Measurements from ENCODE around the gene CFB.
"Not testable (repeated sequence)": the region's sequence is repeated elsewhere in the genome, so short reads cannot be mapped to it uniquely, and the experiment has no call there.

The CFB gene

GRCh38 chr6:31911826-31912585, 33.9 kb upstream of the CFB start:
- no peak for DNase-seq (ENCODE audit: low spot score)

GRCh38 chr6:31915351-31915750, 30.5 kb upstream of the CFB start:
- DNase-seq (ENCODE audit: low spot score): no peak

- DNase-seq (ENCODE audit: low spot score): no peak
These were observed 30.1 kb upstream of the CFB start for GRCh38 chr6:31915756-31916155.

DNA sequence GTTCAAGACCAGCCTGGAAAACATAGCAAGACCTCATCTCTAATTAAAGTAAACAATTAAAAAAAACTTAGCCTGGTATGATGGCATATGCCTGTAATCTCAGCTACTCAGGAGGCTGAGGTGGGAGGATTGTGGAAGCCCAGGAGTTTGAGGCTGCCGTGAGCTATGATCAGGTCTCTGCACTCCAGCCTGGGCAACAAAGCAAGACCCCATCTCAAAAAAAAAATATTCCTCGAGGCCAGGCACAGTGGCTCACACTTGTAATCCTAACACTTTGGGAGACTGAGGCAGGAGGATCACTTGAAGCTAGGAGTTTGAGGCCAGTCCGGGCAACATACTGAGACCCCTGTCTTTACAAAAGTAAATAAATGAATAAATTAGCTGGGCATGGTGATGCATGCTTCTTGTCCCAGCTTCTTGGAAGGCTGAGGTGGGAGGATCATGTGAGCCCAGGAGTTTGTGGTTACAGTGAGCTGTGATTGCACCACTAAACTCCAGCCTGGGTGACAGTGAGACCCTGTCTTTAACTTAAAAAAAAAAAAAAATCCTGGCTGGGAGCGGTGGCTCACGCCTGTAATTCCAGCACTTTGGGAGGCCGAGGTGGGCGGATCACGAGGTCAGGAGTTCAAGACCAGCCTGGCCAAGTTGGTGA, 27.7 kb upstream of the CFB start:
- DNase-seq (ENCODE audit: low spot score): no peak

GRCh38 chr6:31919624-31920303, 26.1 kb upstream of the CFB start:
- no peak for DNase-seq (ENCODE audit: low spot score)

- no peak for DNase-seq (ENCODE audit: low spot score)
These were observed 25.1 kb upstream of the CFB start for GRCh38 chr6:31920811-31921210.

DNA sequence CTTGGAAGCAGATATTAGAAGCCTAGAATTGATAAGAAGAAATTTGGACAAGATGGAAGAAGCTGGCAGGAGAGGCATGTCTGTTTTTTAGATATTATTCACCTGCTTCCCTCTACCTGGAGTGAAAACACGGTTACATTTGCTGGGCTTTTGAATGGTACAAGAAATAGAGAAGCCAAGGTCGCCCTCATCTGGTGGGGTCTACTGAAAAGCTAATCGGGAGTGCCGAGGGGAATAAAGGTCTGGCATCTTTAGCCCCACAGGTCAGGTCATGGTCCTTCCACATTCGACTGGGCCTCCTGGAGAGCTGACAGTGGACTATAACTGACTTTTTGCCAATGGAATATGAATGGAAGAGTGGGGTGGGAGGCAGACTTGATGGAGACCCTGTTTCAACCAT, 23.0 kb upstream of the CFB start:
- DNase-seq (ENCODE audit: low spot score): no peak

DNA sequence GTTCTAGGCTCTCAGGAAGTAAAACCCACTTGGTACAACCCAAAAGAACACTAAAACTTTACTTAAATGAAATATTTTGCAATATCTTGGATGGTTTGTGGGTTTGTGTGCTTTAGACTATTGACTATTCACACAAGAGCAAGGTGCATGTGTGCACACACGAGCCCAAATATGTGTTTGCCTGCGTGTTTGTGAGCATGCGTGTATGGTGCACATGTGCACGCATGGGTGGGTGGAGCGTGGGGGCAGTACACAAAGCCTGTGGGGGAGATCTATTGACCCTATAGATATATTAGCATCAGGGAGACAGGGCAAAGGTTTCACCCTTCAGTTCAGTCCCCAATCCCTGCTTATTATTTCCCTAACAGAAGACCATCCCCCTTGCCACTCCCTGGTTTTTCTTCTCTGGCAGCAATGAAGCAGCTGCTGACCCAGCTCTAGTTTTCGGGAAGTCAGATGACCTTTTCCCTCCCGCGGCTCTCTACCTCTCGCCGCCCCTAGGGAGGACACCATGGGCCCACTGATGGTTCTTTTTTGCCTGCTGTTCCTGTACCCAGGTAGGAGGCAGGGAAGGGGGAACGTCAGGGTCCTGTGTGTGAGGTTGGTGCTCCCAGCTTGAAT, 18.5 kb upstream of the CFB start, which contains the start of gene C2:
Gene C2, plus strand, starts transcription at position 476 of the 621 bp plus-strand sequence. Its CDS starts 36 bp downstream, at position 512.
- DNase-seq (ENCODE audit: low spot score): no peak

DNA sequence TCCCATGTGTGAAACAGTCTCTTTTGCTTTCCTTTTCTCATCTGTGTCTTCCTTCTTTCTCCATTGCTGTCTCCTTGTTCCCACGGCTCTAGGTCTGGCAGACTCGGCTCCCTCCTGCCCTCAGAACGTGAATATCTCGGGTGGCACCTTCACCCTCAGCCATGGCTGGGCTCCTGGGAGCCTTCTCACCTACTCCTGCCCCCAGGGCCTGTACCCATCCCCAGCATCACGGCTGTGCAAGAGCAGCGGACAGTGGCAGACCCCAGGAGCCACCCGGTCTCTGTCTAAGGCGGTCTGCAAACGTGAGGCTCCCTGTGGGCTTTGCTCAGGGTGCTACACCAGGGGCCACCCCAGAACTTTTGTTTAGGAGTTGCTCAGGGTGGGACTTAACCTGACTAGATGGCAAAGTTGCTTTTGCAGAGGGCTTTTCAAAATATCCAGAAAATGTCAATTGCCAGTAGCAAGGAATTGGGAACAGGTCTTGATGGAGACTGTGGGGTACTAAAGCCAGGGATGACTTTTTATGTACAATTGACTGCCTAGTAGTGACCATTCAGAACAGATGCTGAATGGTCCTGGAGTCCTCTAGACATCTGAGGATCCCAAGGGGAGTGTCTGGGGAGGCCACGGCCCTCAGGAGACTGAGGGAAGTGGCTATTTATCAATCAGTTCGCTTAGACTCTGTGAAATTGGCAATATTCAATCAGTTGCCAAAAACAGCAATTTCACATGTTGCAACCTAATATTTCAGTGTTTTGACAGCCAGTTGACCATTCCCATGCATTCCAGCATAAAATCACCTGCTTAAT, 17.8 kb upstream of the CFB start:
- no peak for DNase-seq (ENCODE audit: low spot score)

GRCh38 chr6:31928672-31928939, 17.3 kb upstream of the CFB start:
- no peak for DNase-seq (ENCODE audit: low spot score)

DNA sequence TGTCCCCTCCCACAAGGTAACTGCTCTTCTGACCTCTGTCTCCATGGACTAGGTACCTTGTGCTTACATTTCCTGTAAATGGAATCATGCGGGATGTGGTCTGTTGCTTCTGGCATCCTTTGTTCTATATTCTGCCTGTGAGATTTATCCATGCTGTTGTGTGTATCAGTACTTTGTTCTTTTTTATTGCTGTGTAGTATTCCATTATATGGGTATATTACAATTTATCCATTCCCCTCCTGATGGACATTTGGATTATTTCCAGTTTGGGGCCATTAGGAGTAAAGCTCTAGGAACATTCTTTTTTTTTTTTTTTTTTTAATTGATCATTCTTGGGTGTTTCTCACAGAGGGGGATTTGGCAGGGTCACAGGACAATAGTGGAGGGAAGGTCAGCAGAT, 14.9 kb upstream of the CFB start:
- DNase-seq (ENCODE audit: low spot score): no peak

DNA sequence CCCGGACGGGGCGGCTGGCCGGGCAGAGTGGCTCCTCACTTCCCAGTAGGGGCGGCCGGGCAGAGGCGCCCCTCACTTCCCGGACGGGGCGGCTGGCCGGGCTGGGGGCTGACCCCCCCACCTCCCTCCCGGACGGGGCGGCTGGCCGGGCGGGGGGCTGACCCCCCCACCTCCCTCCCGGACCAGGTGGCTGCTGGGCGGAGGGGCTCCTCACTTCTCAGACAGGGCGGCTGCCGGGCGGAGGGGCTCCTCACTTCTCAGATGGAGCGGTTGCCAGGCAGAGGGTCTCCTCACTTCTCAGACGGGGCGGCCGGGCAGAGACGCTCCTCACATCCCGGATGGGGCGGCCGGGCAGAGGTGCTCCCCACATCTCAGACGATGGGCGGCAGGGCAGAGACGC, 13.8 kb upstream of the CFB start:
- DNase-seq (ENCODE audit: low spot score): not testable (repeated sequence)

DNA sequence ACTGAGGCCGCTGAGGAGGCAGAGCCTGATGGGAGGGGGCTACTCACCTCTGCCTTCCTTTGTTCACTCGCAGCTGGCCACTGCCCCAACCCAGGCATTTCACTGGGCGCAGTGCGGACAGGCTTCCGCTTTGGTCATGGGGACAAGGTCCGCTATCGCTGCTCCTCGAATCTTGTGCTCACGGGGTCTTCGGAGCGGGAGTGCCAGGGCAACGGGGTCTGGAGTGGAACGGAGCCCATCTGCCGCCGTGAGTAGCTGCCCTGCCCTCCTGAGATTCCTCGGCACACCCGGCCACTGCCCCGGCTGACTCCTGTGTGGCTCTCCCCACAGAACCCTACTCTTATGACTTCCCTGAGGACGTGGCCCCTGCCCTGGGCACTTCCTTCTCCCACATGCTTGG, 12.4 kb upstream of the CFB start:
- DNase-seq (ENCODE audit: low spot score): no peak

GRCh38 chr6:31935021-31935420, 10.9 kb upstream of the CFB start:
- no peak for DNase-seq (ENCODE audit: low spot score)

DNA sequence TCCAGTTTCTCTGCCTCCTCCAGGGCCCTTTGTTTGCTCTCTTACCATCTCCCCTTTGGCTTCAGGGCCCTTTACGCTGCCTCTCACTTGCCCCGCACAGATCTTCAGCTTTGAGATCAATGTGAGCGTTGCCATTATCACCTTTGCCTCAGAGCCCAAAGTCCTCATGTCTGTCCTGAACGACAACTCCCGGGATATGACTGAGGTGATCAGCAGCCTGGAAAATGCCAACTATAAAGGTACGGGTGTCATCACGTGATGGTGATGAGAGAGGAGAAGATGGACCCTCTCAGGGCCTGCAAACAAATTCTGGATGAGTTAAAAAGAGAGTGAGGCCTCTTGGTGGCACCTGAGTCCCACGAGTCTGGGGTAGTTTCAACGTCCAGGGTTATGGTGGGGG, 10.1 kb upstream of the CFB start:
- no peak for DNase-seq (ENCODE audit: low spot score)

GRCh38 chr6:31940256-31940664, 5.6 kb upstream of the CFB start:
- DNase-seq (ENCODE audit: low spot score): no peak

- DNase-seq (ENCODE audit: low spot score): no peak
These were observed 2.2 kb upstream of the CFB start for GRCh38 chr6:31943742-31944141.

GRCh38 chr6:31945154-31945506, 765 bp upstream of the CFB start:
- DNase-seq (ENCODE audit: low spot score): no peak

DNA sequence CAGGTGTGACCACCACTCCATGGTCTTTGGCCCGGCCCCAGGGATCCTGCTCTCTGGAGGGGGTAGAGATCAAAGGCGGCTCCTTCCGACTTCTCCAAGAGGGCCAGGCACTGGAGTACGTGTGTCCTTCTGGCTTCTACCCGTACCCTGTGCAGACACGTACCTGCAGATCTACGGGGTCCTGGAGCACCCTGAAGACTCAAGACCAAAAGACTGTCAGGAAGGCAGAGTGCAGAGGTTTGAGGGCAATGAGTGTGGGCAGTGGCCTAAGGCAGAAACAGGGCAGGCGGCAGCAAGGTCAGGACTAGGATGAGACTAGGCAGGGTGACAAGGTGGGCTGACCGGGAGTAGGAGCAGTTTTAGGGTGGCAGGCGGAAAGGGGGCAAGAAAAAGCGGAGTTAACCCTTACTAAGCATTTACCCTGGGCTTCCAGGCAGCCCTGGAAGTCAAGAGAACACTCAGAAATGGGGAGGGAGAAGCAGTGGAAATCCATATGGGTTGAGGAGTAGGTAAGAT, 533 bp downstream of the CFB start:
- no peak for DNase-seq (ENCODE audit: low spot score)

GRCh38 chr6:31947070-31947675, 1.3 kb downstream of the CFB start:
- DNase-seq (ENCODE audit: low spot score): no peak

DNA sequence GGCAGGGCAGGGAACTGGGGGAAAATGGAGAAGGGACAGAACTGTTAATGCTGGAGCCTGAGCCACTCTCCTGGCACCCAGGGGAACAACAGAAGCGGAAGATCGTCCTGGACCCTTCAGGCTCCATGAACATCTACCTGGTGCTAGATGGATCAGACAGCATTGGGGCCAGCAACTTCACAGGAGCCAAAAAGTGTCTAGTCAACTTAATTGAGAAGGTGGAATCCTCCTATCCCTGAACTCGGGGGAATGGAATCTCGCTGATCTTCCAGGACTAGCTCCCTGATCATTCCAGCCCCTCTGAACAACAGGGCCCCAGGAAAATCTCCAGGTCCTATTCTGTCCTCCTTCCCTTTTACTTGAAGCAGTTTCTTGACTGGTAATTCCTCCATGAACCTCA, 2.0 kb downstream of the CFB start:
- DNase-seq (ENCODE audit: low spot score): no peak

DNA sequence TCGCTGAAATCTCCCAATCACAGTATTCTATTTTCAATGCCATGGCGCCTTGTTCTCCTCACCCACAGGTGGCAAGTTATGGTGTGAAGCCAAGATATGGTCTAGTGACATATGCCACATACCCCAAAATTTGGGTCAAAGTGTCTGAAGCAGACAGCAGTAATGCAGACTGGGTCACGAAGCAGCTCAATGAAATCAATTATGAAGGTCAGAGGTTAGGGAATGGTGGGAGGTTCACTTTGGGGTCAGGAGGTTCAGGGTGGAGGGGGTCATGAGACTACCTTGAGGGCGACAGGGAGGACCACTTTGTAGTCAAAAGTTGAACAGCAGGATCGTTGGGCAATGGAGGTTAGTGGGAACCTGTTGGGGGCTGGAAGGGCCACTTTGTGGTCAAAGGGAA, 2.4 kb downstream of the CFB start:
- DNase-seq (ENCODE audit: low spot score): no peak
